Fibroblast of lung (primary cell): Measurements from ENCODE around the gene LCA5L.

Experiments used
- EZH2 ChIP-seq: IDR thresholded peaks from 2 replicates; pipeline ENCODE4 v1.5.1; 2012; ENCODE audit warnings: low read length, control low read depth, mild to moderate bottlenecking; ENCODE audit errors: missing control alignments
- TF ChIP-seq, protein P1 (sequence below), 2 donors: IDR thresholded peaks in 1 of 2; conservative IDR thresholded peaks in 1 of 2; 1 replicate in 1 of 2; 2 replicates in 1 of 2; pipeline ENCODE4 v1.5.1; 2011 to 2012; ENCODE audit warnings: low read length in 2 of 2, control low read depth in 1 of 2, inconsistent platforms in 1 of 2, low read depth in 1 of 2, mild to moderate bottlenecking in 1 of 2

- TF ChIP-seq, protein P1, sequence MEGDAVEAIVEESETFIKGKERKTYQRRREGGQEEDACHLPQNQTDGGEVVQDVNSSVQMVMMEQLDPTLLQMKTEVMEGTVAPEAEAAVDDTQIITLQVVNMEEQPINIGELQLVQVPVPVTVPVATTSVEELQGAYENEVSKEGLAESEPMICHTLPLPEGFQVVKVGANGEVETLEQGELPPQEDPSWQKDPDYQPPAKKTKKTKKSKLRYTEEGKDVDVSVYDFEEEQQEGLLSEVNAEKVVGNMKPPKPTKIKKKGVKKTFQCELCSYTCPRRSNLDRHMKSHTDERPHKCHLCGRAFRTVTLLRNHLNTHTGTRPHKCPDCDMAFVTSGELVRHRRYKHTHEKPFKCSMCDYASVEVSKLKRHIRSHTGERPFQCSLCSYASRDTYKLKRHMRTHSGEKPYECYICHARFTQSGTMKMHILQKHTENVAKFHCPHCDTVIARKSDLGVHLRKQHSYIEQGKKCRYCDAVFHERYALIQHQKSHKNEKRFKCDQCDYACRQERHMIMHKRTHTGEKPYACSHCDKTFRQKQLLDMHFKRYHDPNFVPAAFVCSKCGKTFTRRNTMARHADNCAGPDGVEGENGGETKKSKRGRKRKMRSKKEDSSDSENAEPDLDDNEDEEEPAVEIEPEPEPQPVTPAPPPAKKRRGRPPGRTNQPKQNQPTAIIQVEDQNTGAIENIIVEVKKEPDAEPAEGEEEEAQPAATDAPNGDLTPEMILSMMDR (conservative IDR thresholded peaks at IDR 0.05 in 1 of 2, IDR thresholded peaks at IDR 0.05 in 1 of 2; ENCODE audit: low read depth in 1 of 2, low read length in 2 of 2) = no peak
- no peak for TF ChIP-seq EZH2
These were observed 43.9 kb upstream of the LCA5L start for GRCh38 chr21:39489380-39489924.
